ENCODE measurements around the gene ZNF133.

The ZNF133 gene

DNA sequence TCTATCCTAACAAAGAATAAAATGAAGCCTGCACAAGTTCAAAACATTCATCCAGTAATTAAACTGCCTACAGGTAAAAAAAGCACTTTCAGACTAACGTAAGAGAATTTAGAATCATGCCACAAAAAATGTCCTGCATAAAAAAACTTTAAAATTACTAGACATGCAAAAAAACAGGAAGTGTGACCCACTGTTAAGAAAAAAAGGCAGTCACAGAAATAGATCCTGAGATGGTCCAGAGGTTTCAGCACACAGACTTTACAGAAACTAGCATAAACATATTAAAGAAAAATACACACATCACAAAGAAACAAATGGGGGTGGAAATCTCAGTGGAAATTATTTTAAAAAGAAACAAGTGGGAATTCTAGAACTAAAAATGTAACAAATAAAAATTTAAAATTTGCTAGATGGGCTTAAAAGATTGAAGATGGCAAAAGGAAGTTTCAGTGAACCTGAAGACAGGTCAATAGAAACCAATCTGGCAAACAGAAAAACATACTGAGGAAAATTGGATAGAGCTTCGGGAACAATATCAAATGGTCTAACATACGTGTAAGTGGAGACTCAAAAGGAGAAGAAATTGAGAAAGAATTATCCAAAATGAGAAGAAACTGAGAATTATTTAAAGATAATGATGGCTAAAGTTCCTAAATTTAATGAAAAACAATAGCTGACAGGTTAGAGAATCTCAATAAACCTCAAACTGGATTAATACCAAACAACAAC, 3.4 kb upstream of the ZNF133 start:
- H3K4me1 ChIP-seq (ENCODE audit: control insufficient read depth, insufficient read depth, low read length), result peaks cover 6% of the 10 kb centered on the region
- 0 out of 2 replicates have a peak, but pooled peaks cover under 1% of the 10 kb centered on the region for H3K36me3 ChIP-seq (ENCODE audit: control insufficient read depth, insufficient read depth, low read length)
- H3K27ac ChIP-seq (ENCODE audit: low read depth, low read length), result no peak overlapping the region
- H3K9me3 ChIP-seq (ENCODE audit: control insufficient read depth, insufficient read depth, low read length), result peaks cover 11% of the 10 kb centered on the region
- no peak overlapping the region for H3K9ac ChIP-seq (ENCODE audit: low read depth, low read length)
- 0 out of 2 replicates have a peak, but pooled peaks cover 6% of the 10 kb centered on the region for H3K27me3 ChIP-seq (ENCODE audit: control insufficient read depth, insufficient read depth, low read length)
- H3K4me3 ChIP-seq (ENCODE audit: low read depth, low read length), result no peak overlapping the region

DNA sequence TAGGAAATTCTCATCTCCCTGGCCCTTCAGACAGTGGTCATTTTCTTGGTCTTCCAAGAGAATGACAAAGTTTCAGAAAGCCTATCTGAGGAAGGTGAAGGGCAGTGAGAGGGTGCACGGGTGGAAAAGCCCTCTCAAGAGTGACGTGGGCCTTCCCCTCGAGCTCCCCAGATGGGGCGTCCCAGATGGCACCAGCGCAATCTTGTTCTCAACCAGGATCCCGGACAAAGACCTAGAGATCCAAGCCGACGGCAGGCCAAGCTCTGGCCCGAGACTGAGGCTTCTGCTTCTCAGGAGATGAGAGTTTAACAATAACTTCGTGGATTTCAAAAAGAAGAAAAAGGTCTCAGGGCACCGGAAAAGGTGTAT, 797 bp upstream of the ZNF133 start:
- Histone ChIP-seq H3K9me3 (ENCODE audit: control insufficient read depth, insufficient read depth, low read length) (peaks cover 11% of the 10 kb centered on the region), H3K4me1 (ENCODE audit: control insufficient read depth, insufficient read depth, low read length) (peaks cover 6% of the 10 kb centered on the region), H3K36me3 (ENCODE audit: control insufficient read depth, insufficient read depth, low read length) (peaks cover 9% of the 10 kb centered on the region; the same call in 1 of the 2 replicates), H3K4me3 (ENCODE audit: low read depth, low read length) (peak overlapping the region; percentile 98), H3K27me3 (ENCODE audit: control insufficient read depth, insufficient read depth, low read length) (0 out of 2 replicates have a peak, but pooled peaks cover 3% of the 10 kb centered on the region), H3K9ac (ENCODE audit: low read depth, low read length) (peak overlapping the region; percentile 92), H3K27ac (ENCODE audit: low read depth, low read length) (peak overlapping the region; percentile 84)

DNA sequence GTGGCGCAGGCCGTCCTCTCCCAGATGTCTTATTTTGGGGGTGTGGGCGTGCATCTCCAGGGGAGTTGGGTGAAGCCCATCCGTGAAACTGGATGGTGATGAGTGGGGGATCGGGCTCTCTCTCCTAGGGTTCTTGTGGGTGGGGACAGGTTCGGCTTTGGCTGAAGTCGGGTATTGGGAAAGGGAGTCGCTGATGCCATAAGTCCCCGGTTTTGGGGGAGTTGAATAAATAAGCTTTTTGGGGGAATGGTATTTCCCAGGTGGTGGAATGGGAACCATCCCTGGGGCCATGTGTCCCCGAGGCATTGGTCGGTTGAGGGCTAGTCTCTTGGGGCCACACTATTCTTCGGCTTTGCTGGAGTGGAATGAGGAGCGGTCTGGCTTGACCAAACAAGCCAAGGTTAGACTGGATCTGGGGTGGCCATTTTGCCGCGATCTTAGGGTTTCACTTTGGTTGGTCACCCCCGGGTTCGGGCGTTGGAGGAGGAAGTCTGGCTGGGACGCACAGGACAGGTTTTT, 481 bp downstream of the ZNF133 start:
- H3K4me1 ChIP-seq (ENCODE audit: control insufficient read depth, insufficient read depth, low read length), result peaks cover 6% of the 10 kb centered on the region
- no peaks in the 10 kb centered on the region for H3K27me3 ChIP-seq (ENCODE audit: control insufficient read depth, insufficient read depth, low read length)
- H3K27ac ChIP-seq (ENCODE audit: low read depth, low read length), result peak overlapping the region; percentile 84
- H3K4me3 ChIP-seq (ENCODE audit: low read depth, low read length), result peak overlapping the region; percentile 98
- H3K36me3 ChIP-seq (ENCODE audit: control insufficient read depth, insufficient read depth, low read length), result peaks cover 16% of the 10 kb centered on the region; the same call in 1 of the 2 replicates
- H3K9me3 ChIP-seq (ENCODE audit: control insufficient read depth, insufficient read depth, low read length), result peaks cover 11% of the 10 kb centered on the region
- peak overlapping the region; percentile 92 for H3K9ac ChIP-seq (ENCODE audit: low read depth, low read length)

DNA sequence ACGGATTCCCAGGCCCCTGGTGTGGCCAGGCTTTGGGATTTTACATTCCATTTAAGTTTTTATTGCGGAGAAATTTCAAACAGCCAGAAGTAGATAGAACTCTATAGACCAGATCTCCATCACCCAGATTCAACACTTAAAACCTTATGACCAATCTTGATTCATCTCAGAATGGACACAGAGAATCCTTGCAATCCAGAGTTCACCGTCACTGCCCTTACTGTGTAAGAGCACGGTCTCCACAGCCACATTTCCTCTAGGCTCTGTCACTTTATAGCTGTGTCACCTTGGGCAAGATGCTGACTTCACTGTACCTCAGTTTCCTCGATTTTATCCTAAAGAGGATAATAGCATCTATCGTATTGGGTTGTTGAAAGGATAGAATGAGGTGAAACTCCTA, 979 bp downstream of the ZNF133 start:
- Histone ChIP-seq H3K9me3 (ENCODE audit: control insufficient read depth, insufficient read depth, low read length) (peaks cover 11% of the 10 kb centered on the region), H3K36me3 (ENCODE audit: control insufficient read depth, insufficient read depth, low read length) (peaks cover 16% of the 10 kb centered on the region; the same call in 1 of the 2 replicates), H3K9ac (ENCODE audit: low read depth, low read length) (peak overlapping the region; percentile 92), H3K4me1 (ENCODE audit: control insufficient read depth, insufficient read depth, low read length) (peaks cover 6% of the 10 kb centered on the region), H3K27ac (ENCODE audit: low read depth, low read length) (no peak overlapping the region), H3K4me3 (ENCODE audit: low read depth, low read length) (peak overlapping the region; percentile 98), H3K27me3 (ENCODE audit: control insufficient read depth, insufficient read depth, low read length) (no peaks in the 10 kb centered on the region)

DNA sequence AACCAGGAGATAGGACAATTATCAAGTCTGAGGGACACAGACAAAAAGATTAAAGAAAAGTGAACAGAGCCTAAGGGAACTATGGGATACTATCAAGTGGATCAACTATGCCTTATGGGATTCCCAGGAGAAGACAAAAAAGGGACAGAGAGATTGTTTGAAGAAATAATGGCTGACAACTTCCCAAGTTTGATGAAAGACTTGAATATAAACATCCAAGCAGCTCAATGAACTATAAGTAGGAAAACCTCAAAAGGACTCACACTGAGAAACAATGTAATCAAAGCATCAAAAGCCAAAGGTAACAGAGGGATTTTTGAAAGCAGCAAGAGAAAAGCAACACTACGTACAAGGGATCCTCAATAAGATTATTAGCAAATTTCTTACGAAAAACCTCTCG, 11.0 kb downstream of the ZNF133 start:
- Histone ChIP-seq H3K4me3 (ENCODE audit: low read depth, low read length) (no peak overlapping the region), H3K27me3 (ENCODE audit: control insufficient read depth, insufficient read depth, low read length) (no peaks in the 10 kb centered on the region), H3K27ac (ENCODE audit: low read depth, low read length) (no peak overlapping the region)

GRCh38 chr20:18304618-18305017, 16.3 kb downstream of the ZNF133 start:
- Histone ChIP-seq H3K4me1 (ENCODE audit: control insufficient read depth, insufficient read depth, low read length) (no peaks in the 10 kb centered on the region), H3K9ac (ENCODE audit: low read depth, low read length) (no peak overlapping the region), H3K4me3 (ENCODE audit: low read depth, low read length) (no peak overlapping the region), H3K27me3 (ENCODE audit: control insufficient read depth, insufficient read depth, low read length) (no peaks in the 10 kb centered on the region), H3K27ac (ENCODE audit: low read depth, low read length) (no peak overlapping the region), H3K36me3 (ENCODE audit: control insufficient read depth, insufficient read depth, low read length) (peaks cover 24% of the 10 kb centered on the region), H3K9me3 (ENCODE audit: control insufficient read depth, insufficient read depth, low read length) (no peaks in the 10 kb centered on the region)

More for the DNA sequence above, 11.0 kb downstream of the ZNF133 start:
- no peaks in the 10 kb centered on the region for H3K9me3 ChIP-seq (ENCODE audit: control insufficient read depth, insufficient read depth, low read length)
- peaks cover 8% of the 10 kb centered on the region for H3K4me1 ChIP-seq (ENCODE audit: control insufficient read depth, insufficient read depth, low read length)
- peaks cover 19% of the 10 kb centered on the region for H3K36me3 ChIP-seq (ENCODE audit: control insufficient read depth, insufficient read depth, low read length)
- H3K9ac ChIP-seq (ENCODE audit: low read depth, low read length), result no peak overlapping the region

- Histone ChIP-seq H3K27me3 (ENCODE audit: control insufficient read depth, insufficient read depth, low read length) (no peaks in the 10 kb centered on the region), H3K27ac (ENCODE audit: low read depth, low read length) (no peak overlapping the region), H3K36me3 (ENCODE audit: control insufficient read depth, insufficient read depth, low read length) (peaks cover 25% of the 10 kb centered on the region), H3K4me1 (ENCODE audit: control insufficient read depth, insufficient read depth, low read length) (no peaks in the 10 kb centered on the region), H3K4me3 (ENCODE audit: low read depth, low read length) (no peak overlapping the region), H3K9ac (ENCODE audit: low read depth, low read length) (no peak overlapping the region), H3K9me3 (ENCODE audit: control insufficient read depth, insufficient read depth, low read length) (no peaks in the 10 kb centered on the region)
Observed at GRCh38 chr20:18307301-18307700, 19.0 kb downstream of the ZNF133 start.

DNA sequence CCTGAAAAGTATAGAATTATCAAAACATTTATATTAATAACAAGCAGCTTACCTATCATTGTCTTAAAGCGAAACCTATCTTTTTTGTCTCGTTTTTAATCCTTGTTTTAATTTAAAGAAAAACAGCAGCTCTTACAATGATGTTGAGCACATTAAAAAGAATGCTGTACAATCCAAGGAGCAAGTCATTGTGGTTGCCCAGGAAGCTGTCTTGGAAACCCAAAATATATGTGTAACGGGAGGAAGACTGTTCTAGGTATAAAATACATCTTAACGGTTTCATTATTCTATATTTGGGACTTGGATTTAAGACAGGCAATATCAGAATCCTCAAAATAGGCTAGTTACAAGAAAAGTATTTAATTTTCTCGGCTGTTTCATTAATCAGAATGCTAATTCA, 21.7 kb downstream of the ZNF133 start:
- H3K27ac ChIP-seq (ENCODE audit: low read depth, low read length), result no peak overlapping the region
- H3K4me3 ChIP-seq (ENCODE audit: low read depth, low read length), result no peak overlapping the region
- H3K27me3 ChIP-seq (ENCODE audit: control insufficient read depth, insufficient read depth, low read length), result no peaks in the 10 kb centered on the region
- H3K9ac ChIP-seq (ENCODE audit: low read depth, low read length), result no peak overlapping the region
- no peaks in the 10 kb centered on the region for H3K4me1 ChIP-seq (ENCODE audit: control insufficient read depth, insufficient read depth, low read length)
- peaks cover 28% of the 10 kb centered on the region for H3K36me3 ChIP-seq (ENCODE audit: control insufficient read depth, insufficient read depth, low read length)
- H3K9me3 ChIP-seq (ENCODE audit: control insufficient read depth, insufficient read depth, low read length), result no peaks in the 10 kb centered on the region

- no peak overlapping the region for H3K9ac ChIP-seq (ENCODE audit: low read depth, low read length)
Observed at GRCh38 chr20:18310592-18310991, 22.3 kb downstream of the ZNF133 start.

GRCh38 chr20:18312723-18313122, 24.4 kb downstream of the ZNF133 start:
- Histone ChIP-seq H3K27me3 (ENCODE audit: control insufficient read depth, insufficient read depth, low read length) (no peaks in the 10 kb centered on the region), H3K9ac (ENCODE audit: low read depth, low read length) (no peak overlapping the region), H3K4me1 (ENCODE audit: control insufficient read depth, insufficient read depth, low read length) (no peaks in the 10 kb centered on the region), H3K27ac (ENCODE audit: low read depth, low read length) (no peak overlapping the region), H3K9me3 (ENCODE audit: control insufficient read depth, insufficient read depth, low read length) (no peaks in the 10 kb centered on the region), H3K4me3 (ENCODE audit: low read depth, low read length) (no peak overlapping the region), H3K36me3 (ENCODE audit: control insufficient read depth, insufficient read depth, low read length) (peaks cover 40% of the 10 kb centered on the region)

More at GRCh38 chr20:18310592-18310991, 22.3 kb downstream of the ZNF133 start:
- H3K27ac ChIP-seq (ENCODE audit: low read depth, low read length), result no peak overlapping the region
- H3K9me3 ChIP-seq (ENCODE audit: control insufficient read depth, insufficient read depth, low read length), result no peaks in the 10 kb centered on the region
- H3K4me1 ChIP-seq (ENCODE audit: control insufficient read depth, insufficient read depth, low read length), result no peaks in the 10 kb centered on the region
- H3K36me3 ChIP-seq (ENCODE audit: control insufficient read depth, insufficient read depth, low read length), result peaks cover 33% of the 10 kb centered on the region
- no peaks in the 10 kb centered on the region for H3K27me3 ChIP-seq (ENCODE audit: control insufficient read depth, insufficient read depth, low read length)
- H3K4me3 ChIP-seq (ENCODE audit: low read depth, low read length), result no peak overlapping the region

DNA sequence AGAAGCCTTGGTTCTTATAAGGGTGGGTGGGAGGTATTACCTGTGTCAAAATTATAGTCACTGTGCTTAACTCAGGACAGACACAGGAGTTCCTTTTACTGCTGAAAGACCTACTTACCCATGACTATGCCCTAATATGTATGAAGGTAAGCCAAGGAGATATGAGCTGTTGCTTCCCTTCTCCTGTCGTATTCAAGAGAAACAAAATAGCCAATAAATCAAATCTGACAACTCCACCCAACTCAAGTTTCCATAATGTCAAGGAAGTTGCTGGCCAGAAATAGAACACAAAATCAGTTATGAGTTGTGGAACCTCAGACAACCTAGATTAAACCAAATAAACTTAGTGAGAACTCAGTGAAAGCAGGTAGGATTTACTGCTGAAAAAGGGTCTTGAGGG, 25.1 kb downstream of the ZNF133 start:
- H3K4me1 ChIP-seq (ENCODE audit: control insufficient read depth, insufficient read depth, low read length), result no peaks in the 10 kb centered on the region
- H3K36me3 ChIP-seq (ENCODE audit: control insufficient read depth, insufficient read depth, low read length), result peaks cover 40% of the 10 kb centered on the region
- H3K9me3 ChIP-seq (ENCODE audit: control insufficient read depth, insufficient read depth, low read length), result no peaks in the 10 kb centered on the region
- H3K27ac ChIP-seq (ENCODE audit: low read depth, low read length), result no peak overlapping the region
- H3K4me3 ChIP-seq (ENCODE audit: low read depth, low read length), result no peak overlapping the region
- no peak overlapping the region for H3K9ac ChIP-seq (ENCODE audit: low read depth, low read length)
- H3K27me3 ChIP-seq (ENCODE audit: control insufficient read depth, insufficient read depth, low read length), result no peaks in the 10 kb centered on the region

Data from HUES48 (cell line).